22Rv1 (cell line): Measurements from ENCODE around the gene CBR3.

Source experiments
- ZFX ChIP-seq: fragments of 450-650 bp; IDR thresholded peaks from 2 replicates; pipeline ENCODE4 v1.6.1; 2017; ENCODE audit warnings: antibody characterized with exemption, borderline replicate concordance
- TF ChIP-seq, protein P1 (sequence below): fragments of 450-650 bp; IDR thresholded peaks from 2 replicates; pipeline ENCODE4 v1.5.1; 2017; ENCODE audit warnings: mild to moderate bottlenecking

DNA sequence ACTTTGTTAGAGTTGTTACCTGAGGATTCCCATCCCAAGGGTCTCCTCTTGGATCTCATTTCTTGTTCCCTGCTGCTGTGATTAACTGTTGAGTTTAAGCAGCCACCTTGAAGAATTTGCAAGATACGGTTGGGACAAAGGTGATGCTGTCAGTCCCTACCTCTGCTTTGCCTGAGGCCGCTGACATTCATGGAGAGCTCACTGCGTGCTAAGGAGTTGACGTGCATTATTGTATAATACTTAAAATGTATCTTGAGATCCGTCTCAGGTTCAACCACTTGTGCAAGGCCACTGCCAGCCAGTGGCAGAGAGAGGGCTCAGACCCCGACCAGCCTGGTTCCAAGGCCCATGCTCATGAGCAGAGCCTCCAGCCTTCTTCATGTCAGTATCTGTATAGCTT lies 35.9 kb downstream of the CBR3 start:
- TF ChIP-seq, protein P1, sequence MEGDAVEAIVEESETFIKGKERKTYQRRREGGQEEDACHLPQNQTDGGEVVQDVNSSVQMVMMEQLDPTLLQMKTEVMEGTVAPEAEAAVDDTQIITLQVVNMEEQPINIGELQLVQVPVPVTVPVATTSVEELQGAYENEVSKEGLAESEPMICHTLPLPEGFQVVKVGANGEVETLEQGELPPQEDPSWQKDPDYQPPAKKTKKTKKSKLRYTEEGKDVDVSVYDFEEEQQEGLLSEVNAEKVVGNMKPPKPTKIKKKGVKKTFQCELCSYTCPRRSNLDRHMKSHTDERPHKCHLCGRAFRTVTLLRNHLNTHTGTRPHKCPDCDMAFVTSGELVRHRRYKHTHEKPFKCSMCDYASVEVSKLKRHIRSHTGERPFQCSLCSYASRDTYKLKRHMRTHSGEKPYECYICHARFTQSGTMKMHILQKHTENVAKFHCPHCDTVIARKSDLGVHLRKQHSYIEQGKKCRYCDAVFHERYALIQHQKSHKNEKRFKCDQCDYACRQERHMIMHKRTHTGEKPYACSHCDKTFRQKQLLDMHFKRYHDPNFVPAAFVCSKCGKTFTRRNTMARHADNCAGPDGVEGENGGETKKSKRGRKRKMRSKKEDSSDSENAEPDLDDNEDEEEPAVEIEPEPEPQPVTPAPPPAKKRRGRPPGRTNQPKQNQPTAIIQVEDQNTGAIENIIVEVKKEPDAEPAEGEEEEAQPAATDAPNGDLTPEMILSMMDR, result no peak
- no peak for TF ChIP-seq ZFX
